Panc1 (cell line): Measurements from ENCODE around the gene PTK6. TPM values are rescaled to one million over a fixed set of nuclear protein-coding genes. Genes with fewer than 3 reads are reported as not detected.

Experiments used
- ATAC-seq: fragments of 200-7000 bp; cut with Tn5 transposase; 2 replicates; pipeline ENCODE4 v1.9.1; 2020; ENCODE audit warnings: mild to moderate bottlenecking, moderate library complexity
- BruUV-seq: library from RNA; stranded (reverse); fragments of 400-500 nt; replicated peaks from 2 replicates; lab custom pipeline; 2021; lab: Mats Ljungman, UMichigan
- CTCF ChIA-PET: fragments of 300-600 bp; sonication (Branson Sonifier 250); formaldehyde crosslinking; loops from one replicate; lab custom pipeline; 2022; ENCODE audit warnings: antibody characterized with exemption; lab: Charles Lee
- POLR2A ChIA-PET: fragments of 300-600 bp; sonication (Branson Sonifier 250); formaldehyde crosslinking; loops from one replicate; lab custom pipeline; 2022; ENCODE audit warnings: antibody characterized with exemption; lab: Charles Lee
- DNase-seq: peaks from one replicate; pipeline ENCODE4 v3.0.0-alpha.2; 2010; ENCODE audit warnings: low read depth, low spot score
- H3K27ac ChIP-seq: 2 replicates; pipeline ENCODE4 v1.5.1; 2011; ENCODE audit warnings: mild to moderate bottlenecking, low read length, inconsistent platforms
- H3K27me3 ChIP-seq: fragments of 200-500 bp; sonication (Bioruptor generic); 2 replicates; pipeline ENCODE4 v1.6.0; 2014; ENCODE audit warnings: low read length, inconsistent platforms; ENCODE audit not compliant: control insufficient read depth, insufficient read depth
- H3K36me3 ChIP-seq: fragments of 200-500 bp; sonication (Bioruptor generic); 2 replicates; pipeline ENCODE4 v1.5.1; 2014; ENCODE audit warnings: inconsistent platforms, mild to moderate bottlenecking, low read length, moderate library complexity; ENCODE audit not compliant: control insufficient read depth, insufficient read depth
- H3K4me1 ChIP-seq: 2 replicates; pipeline ENCODE4 v1.5.1; 2011; ENCODE audit warnings: inconsistent platforms, mild to moderate bottlenecking, low read length, moderate library complexity; ENCODE audit not compliant: control insufficient read depth, insufficient read depth
- H3K4me3 ChIP-seq, 2 experiments: 2 replicates each; pipeline ENCODE4 v1.5.1; 2011 to 2012; ENCODE audit warnings: low read depth in 2 of 2, low read length in 2 of 2, mild to moderate bottlenecking in 2 of 2, inconsistent platforms in 1 of 2, moderate library complexity in 1 of 2
- H3K9me3 ChIP-seq: fragments of 200-500 bp; sonication (Bioruptor generic); 2 replicates; pipeline ENCODE4 v1.5.1; 2014; ENCODE audit warnings: low read depth, mild to moderate bottlenecking, inconsistent platforms, low read length, moderate library complexity; ENCODE audit not compliant: control insufficient read depth, insufficient read depth
- POLR2AphosphoS5 ChIP-seq: IDR thresholded peaks from 2 replicates; pipeline ENCODE4 v1.6.1; 2012; ENCODE audit warnings: mild to moderate bottlenecking, low read depth, low read length, moderate library complexity
- SIN3A ChIP-seq: IDR thresholded peaks from 2 replicates; pipeline ENCODE4 v1.6.1; 2012; ENCODE audit warnings: low read depth, mild to moderate bottlenecking, low read length, moderate library complexity, borderline replicate concordance; ENCODE audit not compliant: insufficient read depth
- TCF7L2 ChIP-seq: IDR thresholded peaks from 2 replicates; pipeline ENCODE4 v1.6.1; 2011; ENCODE audit warnings: mild to moderate bottlenecking, low read depth, low read length, inconsistent platforms
- in situ Hi-C: cut with HindIII; loops from 2 replicates; pipeline ENCODE4 v1.10.0; 2016; ENCODE audit warnings: low sequenced_read_pairs, low pct_unique_long_range_greater_than_20kb
- intact Hi-C: fragments of 100-400 bp; cut with micrococcal nuclease; formaldehyde crosslinking; loops from one replicate; pipeline ENCODE4 v1.10.0; 2022; ENCODE audit not compliant: unreplicated experiment
- total RNA-seq: library from RNA; stranded (reverse); gene quantifications from one replicate; pipeline ENCODE4 v1.2.1, GENCODE V29; 2021; ENCODE audit not compliant: unreplicated experiment
- TF ChIP-seq, protein P1 (sequence below), 2 experiments: IDR thresholded peaks; 2 replicates each; pipeline ENCODE4 v1.6.1; 2011 to 2012; ENCODE audit warnings: low read depth in 2 of 2, control low read depth in 1 of 2, low read length in 1 of 2, mild to moderate bottlenecking in 1 of 2, moderate library complexity in 1 of 2; ENCODE audit not compliant: insufficient read depth in 1 of 2
- TF ChIP-seq, protein P2 (sequence below): fragments of 450-650 bp; IDR thresholded peaks from 2 replicates; pipeline ENCODE4 v1.5.1; 2017; ENCODE audit warnings: mild to moderate bottlenecking

PTK6 gene
- total RNA-seq, 1 experiment from 2014 or later = 6.5 TPM

DNA sequence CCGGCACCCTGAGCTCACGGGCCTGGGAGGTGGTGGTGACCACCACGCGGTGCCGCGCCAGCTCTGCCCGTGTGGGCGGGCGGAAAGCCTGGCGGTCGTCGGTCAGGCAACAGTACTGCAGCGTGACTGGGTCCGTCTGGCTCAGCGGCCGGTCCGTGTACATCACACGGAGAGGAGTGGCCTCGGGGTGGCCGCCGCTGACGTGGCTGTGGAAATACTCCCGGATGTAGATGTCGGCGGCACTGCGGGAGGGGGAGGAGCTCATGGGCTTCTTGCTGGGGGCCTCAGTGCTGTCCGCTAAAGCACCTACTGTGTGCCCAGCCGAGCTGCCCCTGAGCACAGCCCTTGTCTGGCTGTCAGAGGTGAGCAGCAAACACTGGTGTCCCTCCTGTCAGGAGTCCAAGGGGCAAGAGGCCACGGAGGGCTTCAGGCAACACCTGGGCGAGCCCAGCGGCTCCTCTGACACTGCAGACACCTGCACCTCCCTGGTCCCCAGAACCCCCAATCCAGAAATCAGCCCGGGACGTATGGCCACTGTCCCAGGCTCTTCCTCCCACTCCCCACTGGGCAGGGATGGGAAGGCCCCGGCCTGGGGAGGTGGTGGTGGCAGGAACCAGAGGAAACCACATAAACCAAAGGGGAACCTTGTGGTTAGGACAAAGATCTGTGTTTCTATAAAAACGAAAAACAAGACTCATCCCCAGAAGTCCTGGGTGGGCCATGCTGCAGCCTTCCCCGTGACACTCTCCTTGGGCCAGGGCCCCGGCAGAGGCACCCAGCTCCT lies 30.4 kb upstream of the PTK6 start:
- H3K4me1 ChIP-seq = no peaks in the 10 kb centered on the region
- H3K9me3 ChIP-seq = no peaks in the 10 kb centered on the region
- CTCF ChIA-PET = no interaction called here
- POLR2A ChIA-PET = interaction anchor here (0.6 kb wide), 1 partner anchor 15 kb away, joined by 9 read pairs; no protein-coding TSS in a partner anchor
- ATAC-seq (no peak), DNase-seq (no peak)
- intact Hi-C loops (no loop called here), in situ Hi-C loops (no loop called here)
- H3K27me3 ChIP-seq = no peaks in the 10 kb centered on the region
- no TSS peak for BruUV-seq
- H3K27ac ChIP-seq = no peak overlapping the region
- no peak overlapping the region for H3K4me3 ChIP-seq
- H3K36me3 ChIP-seq = no peaks in the 10 kb centered on the region
- TF ChIP-seq TCF7L2 = no peak
- TF ChIP-seq, protein P1, sequence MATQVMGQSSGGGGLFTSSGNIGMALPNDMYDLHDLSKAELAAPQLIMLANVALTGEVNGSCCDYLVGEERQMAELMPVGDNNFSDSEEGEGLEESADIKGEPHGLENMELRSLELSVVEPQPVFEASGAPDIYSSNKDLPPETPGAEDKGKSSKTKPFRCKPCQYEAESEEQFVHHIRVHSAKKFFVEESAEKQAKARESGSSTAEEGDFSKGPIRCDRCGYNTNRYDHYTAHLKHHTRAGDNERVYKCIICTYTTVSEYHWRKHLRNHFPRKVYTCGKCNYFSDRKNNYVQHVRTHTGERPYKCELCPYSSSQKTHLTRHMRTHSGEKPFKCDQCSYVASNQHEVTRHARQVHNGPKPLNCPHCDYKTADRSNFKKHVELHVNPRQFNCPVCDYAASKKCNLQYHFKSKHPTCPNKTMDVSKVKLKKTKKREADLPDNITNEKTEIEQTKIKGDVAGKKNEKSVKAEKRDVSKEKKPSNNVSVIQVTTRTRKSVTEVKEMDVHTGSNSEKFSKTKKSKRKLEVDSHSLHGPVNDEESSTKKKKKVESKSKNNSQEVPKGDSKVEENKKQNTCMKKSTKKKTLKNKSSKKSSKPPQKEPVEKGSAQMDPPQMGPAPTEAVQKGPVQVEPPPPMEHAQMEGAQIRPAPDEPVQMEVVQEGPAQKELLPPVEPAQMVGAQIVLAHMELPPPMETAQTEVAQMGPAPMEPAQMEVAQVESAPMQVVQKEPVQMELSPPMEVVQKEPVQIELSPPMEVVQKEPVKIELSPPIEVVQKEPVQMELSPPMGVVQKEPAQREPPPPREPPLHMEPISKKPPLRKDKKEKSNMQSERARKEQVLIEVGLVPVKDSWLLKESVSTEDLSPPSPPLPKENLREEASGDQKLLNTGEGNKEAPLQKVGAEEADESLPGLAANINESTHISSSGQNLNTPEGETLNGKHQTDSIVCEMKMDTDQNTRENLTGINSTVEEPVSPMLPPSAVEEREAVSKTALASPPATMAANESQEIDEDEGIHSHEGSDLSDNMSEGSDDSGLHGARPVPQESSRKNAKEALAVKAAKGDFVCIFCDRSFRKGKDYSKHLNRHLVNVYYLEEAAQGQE (IDR thresholded peaks at IDR 0.05; ENCODE audit: insufficient read depth in 1 of 2, low read depth in 2 of 2, low read length in 1 of 2) = no peak
- TF ChIP-seq SIN3A = no peak
- TF ChIP-seq, protein P2, sequence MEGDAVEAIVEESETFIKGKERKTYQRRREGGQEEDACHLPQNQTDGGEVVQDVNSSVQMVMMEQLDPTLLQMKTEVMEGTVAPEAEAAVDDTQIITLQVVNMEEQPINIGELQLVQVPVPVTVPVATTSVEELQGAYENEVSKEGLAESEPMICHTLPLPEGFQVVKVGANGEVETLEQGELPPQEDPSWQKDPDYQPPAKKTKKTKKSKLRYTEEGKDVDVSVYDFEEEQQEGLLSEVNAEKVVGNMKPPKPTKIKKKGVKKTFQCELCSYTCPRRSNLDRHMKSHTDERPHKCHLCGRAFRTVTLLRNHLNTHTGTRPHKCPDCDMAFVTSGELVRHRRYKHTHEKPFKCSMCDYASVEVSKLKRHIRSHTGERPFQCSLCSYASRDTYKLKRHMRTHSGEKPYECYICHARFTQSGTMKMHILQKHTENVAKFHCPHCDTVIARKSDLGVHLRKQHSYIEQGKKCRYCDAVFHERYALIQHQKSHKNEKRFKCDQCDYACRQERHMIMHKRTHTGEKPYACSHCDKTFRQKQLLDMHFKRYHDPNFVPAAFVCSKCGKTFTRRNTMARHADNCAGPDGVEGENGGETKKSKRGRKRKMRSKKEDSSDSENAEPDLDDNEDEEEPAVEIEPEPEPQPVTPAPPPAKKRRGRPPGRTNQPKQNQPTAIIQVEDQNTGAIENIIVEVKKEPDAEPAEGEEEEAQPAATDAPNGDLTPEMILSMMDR = no peak
- TF ChIP-seq POLR2AphosphoS5 = no peak

DNA sequence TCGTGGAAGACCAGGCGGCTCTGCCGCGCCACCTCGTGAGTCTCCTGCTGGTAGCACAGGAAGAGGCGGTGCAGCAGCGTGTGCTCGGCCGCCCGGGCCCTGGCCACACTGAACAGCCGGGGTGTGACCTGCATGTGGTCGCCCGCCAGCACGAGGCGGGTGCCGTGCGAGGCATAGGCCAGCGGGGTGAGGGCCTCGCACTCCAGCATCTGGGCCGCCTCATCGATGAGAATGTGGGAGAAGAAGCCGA lies 29.9 kb upstream of the PTK6 start:
- CTCF ChIA-PET = no interaction called here
- TF ChIP-seq POLR2AphosphoS5 (no peak), SIN3A (no peak), TCF7L2 (no peak)
- TF ChIP-seq, protein P2 = no peak
- TF ChIP-seq, protein P1 (IDR thresholded peaks at IDR 0.05; ENCODE audit: insufficient read depth in 1 of 2, low read depth in 2 of 2, low read length in 1 of 2) = no peak
- intact Hi-C loops (no loop called here), in situ Hi-C loops (no loop called here)
- no peaks in the 10 kb centered on the region for H3K27me3 ChIP-seq
- no TSS peak for BruUV-seq
- H3K36me3 ChIP-seq = no peaks in the 10 kb centered on the region
- DNase-seq (no peak), ATAC-seq (no peak)
- H3K9me3 ChIP-seq = no peaks in the 10 kb centered on the region
- no peak overlapping the region for H3K27ac ChIP-seq
- H3K4me1 ChIP-seq = no peaks in the 10 kb centered on the region
- POLR2A ChIA-PET = interaction anchor here (0.6 kb wide), 1 partner anchor 14 kb away, joined by 9 read pairs; no protein-coding TSS in a partner anchor
- H3K4me3 ChIP-seq = no peak overlapping the region
